ENCODE results near the gene FCER2.
"Not testable (repeated sequence)": the region's sequence is repeated elsewhere in the genome, so short reads cannot be mapped to it uniquely, and the experiment has no call there.

FCER2 gene, protein sequence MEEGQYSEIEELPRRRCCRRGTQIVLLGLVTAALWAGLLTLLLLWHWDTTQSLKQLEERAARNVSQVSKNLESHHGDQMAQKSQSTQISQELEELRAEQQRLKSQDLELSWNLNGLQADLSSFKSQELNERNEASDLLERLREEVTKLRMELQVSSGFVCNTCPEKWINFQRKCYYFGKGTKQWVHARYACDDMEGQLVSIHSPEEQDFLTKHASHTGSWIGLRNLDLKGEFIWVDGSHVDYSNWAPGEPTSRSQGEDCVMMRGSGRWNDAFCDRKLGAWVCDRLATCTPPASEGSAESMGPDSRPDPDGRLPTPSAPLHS
- 0 to 0.39 (median 0.09) reads per million in 3 donors for total RNA-seq

DNA sequence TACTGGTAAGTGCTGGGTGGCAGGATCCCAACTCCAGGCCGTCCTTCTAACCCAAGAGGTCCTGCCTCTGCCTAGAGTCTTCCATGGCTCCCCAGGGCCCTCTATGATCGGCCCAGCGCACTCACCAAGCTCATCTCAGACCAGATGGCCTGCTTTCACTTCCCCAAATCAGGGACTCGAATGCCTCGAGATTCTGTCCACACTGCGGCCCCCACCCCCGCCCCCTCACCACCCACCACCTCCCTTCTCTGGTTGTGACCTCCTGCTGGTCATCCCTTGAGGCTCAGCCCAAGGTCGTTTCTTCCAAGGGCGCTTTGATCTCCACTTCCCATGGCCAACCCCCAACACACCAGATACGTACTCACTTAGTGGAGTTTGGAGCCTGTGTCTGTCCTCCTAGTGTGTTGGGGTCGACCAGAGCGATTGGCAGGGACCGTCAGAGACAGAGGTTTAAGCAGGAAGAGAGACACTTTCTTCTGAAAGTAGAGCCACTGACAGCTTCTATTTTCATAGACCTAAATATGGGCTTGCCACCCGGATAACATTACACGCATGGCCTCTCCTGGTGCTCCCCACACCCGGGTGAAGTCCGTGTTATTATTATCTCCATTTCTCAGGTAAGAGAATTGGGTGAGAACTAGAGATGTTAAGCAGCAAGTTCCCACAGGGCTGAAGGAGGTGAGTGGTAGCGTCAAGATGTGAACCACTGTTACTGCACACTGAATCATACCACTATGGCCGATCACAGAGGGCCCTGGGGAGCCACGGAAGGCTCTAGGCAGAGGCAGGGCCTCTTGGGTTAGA, at the start of gene FCER2:
TSS of gene FCER2 (minus strand) at position 478 of the 804 bp plus-strand sequence. CDS start 2,371 bp downstream, outside the sequence.
- DNase-seq = no peak
- Histone ChIP-seq H3K36me3 (ENCODE audit: control insufficient read depth, insufficient read depth, low read length) (no peaks in the 10 kb centered on the region), H3K4me1 (ENCODE audit: control insufficient read depth, insufficient read depth, low read length, poor library complexity, severe bottlenecking) (peaks cover 14% of the 10 kb centered on the region), H3K9me3 (ENCODE audit: control insufficient read depth, low read length) (no peaks in the 10 kb centered on the region), H3K4me3 (ENCODE audit: insufficient read depth, low read depth, low read length, poor library complexity, severe bottlenecking) (no peak within 1 kb of the TSS), H3K27me3 (replicated peaks; ENCODE audit: control insufficient read depth, insufficient read depth, low read length, poor library complexity, severe bottlenecking) (no peaks in the 10 kb centered on the region), H3K27ac (ENCODE audit: insufficient read depth, low read length, poor library complexity, severe bottlenecking) (no peak within 1 kb of the TSS)

DNA sequence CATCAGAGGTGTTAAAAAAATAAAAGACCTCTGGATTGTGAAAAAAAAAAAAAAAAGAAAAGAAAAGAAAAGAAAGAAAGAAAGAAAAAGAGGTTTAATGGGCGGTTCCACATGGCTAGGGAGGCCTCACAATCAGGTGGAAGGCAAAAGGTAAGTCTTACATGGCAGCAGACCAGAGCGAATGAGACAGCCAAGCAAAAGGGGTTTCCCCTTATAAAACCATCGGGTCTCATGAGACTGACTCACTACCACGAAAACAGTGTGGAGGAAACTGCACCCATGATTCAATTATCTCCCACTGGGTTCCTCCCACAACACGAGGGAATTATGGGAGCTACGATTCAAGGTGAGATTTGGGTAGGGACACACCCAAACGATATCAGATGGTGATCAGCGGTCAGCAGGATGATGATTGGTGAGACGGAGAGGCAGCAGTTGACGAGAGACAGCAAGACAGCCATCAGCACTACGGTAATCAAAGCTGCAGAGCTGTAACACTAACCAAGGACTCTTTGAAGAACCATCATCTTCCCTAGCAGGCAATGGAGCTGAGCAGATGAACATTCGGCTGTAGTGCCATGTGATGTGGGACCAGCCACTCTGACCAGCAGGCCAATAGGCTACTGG, 49.3 kb upstream of the FCER2 start:
- DNase-seq = peak in 1 of 3 donors; percentile 2
- Histone ChIP-seq H3K27me3 (replicated peaks; ENCODE audit: control insufficient read depth, insufficient read depth, low read length, poor library complexity, severe bottlenecking) (peaks cover 7% of the 10 kb centered on the region), H3K9me3 (ENCODE audit: control insufficient read depth, low read length) (no peaks in the 10 kb centered on the region), H3K36me3 (ENCODE audit: control insufficient read depth, insufficient read depth, low read length) (no peaks in the 10 kb centered on the region), H3K4me3 (ENCODE audit: insufficient read depth, low read depth, low read length, poor library complexity, severe bottlenecking) (no peak overlapping the region), H3K27ac (ENCODE audit: insufficient read depth, low read length, poor library complexity, severe bottlenecking) (no peak overlapping the region), H3K4me1 (ENCODE audit: control insufficient read depth, insufficient read depth, low read length, poor library complexity, severe bottlenecking) (no peaks in the 10 kb centered on the region)

DNA sequence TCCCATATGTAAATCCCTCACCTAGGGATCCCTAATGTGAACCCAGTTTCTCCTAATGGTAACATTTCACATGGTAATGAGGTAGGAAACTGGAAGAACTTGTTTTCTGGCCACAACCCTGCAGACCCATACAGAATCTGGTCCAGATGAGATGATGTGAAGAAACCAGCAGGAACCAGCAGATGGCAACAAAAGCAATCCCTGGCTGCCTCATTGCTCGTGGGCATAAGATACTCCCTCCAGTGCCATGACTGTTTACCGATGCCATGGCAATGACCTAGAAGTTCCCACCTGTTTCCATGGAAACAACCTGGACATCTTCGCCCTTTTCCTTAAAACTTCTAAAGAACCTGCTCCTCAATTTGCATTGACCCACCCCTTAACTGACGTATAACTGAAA, 46.8 kb upstream of the FCER2 start:
- H3K36me3 ChIP-seq (ENCODE audit: control insufficient read depth, insufficient read depth, low read length) = no peaks in the 10 kb centered on the region
- no peak for DNase-seq
- H3K27me3 ChIP-seq (replicated peaks; ENCODE audit: control insufficient read depth, insufficient read depth, low read length, poor library complexity, severe bottlenecking) = peaks cover 7% of the 10 kb centered on the region
- H3K9me3 ChIP-seq (ENCODE audit: control insufficient read depth, low read length) = no peaks in the 10 kb centered on the region
- no peak overlapping the region for H3K4me3 ChIP-seq (ENCODE audit: insufficient read depth, low read depth, low read length, poor library complexity, severe bottlenecking)
- no peak overlapping the region for H3K27ac ChIP-seq (ENCODE audit: insufficient read depth, low read length, poor library complexity, severe bottlenecking)
- H3K4me1 ChIP-seq (ENCODE audit: control insufficient read depth, insufficient read depth, low read length, poor library complexity, severe bottlenecking) = no peaks in the 10 kb centered on the region

DNA sequence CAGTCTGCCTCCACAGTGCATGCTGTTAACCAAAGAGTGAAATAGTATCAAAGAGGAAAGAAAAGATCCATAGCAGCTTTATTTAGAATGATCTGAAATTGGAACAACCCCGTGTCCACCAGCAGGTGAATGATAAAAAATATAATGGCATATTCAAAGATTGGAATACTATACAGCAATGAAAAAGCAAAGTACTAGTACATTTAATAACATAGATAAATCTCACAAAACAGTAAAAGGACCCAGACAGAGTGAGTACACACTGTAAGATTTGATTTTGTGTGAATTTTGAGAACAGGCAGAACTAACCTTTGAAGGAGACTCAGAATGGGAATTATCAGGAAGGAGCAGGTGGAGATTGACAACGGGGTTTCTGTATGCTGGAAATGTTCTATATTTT, 46.2 kb upstream of the FCER2 start:
- Histone ChIP-seq H3K36me3 (ENCODE audit: control insufficient read depth, insufficient read depth, low read length) (no peaks in the 10 kb centered on the region), H3K4me1 (ENCODE audit: control insufficient read depth, insufficient read depth, low read length, poor library complexity, severe bottlenecking) (no peaks in the 10 kb centered on the region), H3K4me3 (ENCODE audit: insufficient read depth, low read depth, low read length, poor library complexity, severe bottlenecking) (no peak overlapping the region), H3K27ac (ENCODE audit: insufficient read depth, low read length, poor library complexity, severe bottlenecking) (no peak overlapping the region), H3K27me3 (replicated peaks; ENCODE audit: control insufficient read depth, insufficient read depth, low read length, poor library complexity, severe bottlenecking) (peaks cover 7% of the 10 kb centered on the region), H3K9me3 (ENCODE audit: control insufficient read depth, low read length) (no peaks in the 10 kb centered on the region)
- no peak for DNase-seq

DNA sequence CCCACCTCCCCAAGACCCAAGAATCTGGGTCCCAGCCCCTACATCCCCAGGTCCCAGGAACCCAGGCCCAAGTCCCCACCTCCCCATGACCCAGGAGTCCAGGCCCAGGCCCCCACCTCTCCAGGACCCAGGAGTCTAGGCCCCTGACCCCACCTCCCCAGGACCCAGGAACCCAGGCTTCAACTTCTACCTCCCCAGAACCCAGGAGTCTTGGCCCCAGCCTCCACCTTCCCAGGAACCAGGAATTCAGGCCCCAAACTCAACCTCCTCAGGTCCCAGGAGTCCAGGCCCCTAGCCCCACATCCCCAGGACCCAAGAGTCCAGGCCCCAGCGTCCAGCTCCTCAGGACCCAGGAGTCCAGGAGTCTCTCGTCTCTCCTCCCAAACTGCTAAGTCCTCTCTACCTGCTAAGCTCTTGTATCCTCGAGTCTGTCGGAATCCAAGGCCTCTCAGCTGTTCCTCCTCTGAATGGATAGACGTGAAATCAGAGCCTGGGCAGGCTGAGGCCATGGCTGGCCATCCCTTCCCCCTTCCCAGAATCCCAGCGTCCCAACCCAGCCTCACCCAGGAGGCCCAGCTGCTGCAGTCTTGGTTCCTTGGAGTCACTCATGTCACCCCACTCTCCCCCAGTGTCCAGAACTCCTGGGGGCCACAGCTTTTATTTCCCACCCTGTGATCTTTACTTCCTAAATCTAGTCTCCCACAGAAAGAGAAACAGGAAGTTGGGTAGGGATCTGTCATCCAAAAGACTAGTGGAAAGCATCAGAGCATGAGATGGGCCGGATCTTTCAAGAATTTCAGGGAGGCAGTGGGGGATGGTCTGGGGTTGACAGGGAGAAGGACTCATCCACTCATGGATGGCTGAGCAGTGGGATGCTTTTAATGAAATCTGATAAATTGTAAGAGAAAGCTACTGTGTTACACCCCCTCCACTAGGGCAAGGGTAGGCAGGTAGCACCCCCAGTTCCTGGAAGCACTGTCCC, 45.3 kb upstream of the FCER2 start, which contains the start of gene CD209:
TSS of gene CD209 (minus strand) at position 632 of the 982 bp plus-strand sequence. CDS start at position 609, 23 bp downstream.
- H3K9me3 ChIP-seq (ENCODE audit: control insufficient read depth, low read length) = no peaks in the 10 kb centered on the region
- H3K4me3 ChIP-seq (ENCODE audit: insufficient read depth, low read depth, low read length, poor library complexity, severe bottlenecking) = no peak within 1 kb of the TSS
- H3K36me3 ChIP-seq (ENCODE audit: control insufficient read depth, insufficient read depth, low read length) = no peaks in the 10 kb centered on the region
- H3K27ac ChIP-seq (ENCODE audit: insufficient read depth, low read length, poor library complexity, severe bottlenecking) = no peak within 1 kb of the TSS
- no peaks in the 10 kb centered on the region for H3K4me1 ChIP-seq (ENCODE audit: control insufficient read depth, insufficient read depth, low read length, poor library complexity, severe bottlenecking)
- DNase-seq = no peak
- H3K27me3 ChIP-seq (replicated peaks; ENCODE audit: control insufficient read depth, insufficient read depth, low read length, poor library complexity, severe bottlenecking) = peaks cover 7% of the 10 kb centered on the region

DNA sequence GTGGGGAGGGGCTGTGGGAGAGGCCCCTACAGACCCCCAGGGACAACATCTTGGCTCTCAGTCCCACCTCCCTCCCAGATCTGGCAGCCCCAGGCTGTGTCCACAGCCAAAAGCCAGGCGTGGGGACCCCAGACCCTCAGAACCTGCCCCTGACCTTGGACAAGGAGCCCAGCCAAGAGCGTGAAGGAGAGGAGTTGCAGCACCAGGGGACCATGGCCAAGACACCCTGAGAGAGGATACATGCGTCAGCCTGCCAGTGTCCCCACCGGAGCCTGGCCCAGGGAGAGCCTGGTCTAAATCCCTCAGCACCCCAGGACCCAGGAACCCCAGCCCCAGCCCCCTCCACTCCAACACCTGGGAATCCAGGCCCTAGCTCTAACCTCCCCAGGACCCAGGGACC, 44.4 kb upstream of the FCER2 start:
- not testable (repeated sequence) for H3K4me3 ChIP-seq (ENCODE audit: insufficient read depth, low read depth, low read length, poor library complexity, severe bottlenecking); DNase-seq; H3K36me3 ChIP-seq (ENCODE audit: control insufficient read depth, insufficient read depth, low read length); H3K27ac ChIP-seq (ENCODE audit: insufficient read depth, low read length, poor library complexity, severe bottlenecking); H3K9me3 ChIP-seq (ENCODE audit: control insufficient read depth, low read length); H3K4me1 ChIP-seq (ENCODE audit: control insufficient read depth, insufficient read depth, low read length, poor library complexity, severe bottlenecking); H3K27me3 ChIP-seq (replicated peaks; ENCODE audit: control insufficient read depth, insufficient read depth, low read length, poor library complexity, severe bottlenecking)

DNA sequence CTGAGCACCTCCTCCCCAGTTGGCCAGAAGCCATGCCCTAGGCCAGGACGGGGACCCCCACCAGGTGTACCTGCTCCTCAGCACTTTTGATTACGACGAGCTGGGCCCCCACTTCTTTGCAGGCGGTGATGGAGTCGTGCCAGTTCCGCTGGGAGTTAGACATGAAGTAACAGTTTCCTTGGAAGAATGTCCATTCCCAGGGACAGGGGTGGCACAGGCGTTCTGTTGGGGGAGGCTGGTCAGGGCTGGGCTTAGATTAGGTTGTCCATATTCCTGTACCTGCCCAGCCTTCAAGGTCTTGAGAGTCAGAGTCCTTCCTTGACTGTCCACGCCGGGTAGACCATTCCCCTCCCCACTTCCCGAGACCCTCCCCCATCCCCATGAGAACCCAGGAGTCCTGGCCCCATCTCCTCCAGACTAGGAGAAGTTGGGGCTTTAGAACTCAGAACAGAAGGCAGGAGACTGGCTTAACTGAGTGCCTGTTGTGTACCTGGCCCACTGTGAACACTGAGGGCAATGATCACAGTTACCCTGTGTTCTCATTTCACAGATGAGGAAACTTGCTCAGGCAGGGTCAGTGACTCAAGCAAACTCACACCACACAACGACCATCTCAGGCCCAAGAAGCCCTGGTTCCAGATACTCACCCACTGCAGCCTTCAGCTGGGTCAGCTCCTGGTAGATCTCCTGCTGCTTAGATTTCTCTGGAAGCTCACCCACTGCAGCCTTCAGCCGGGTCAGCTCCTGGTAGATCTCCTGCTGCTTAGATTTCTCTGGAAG, 43.1 kb upstream of the FCER2 start:
- DNase-seq = no peak
- no peaks in the 10 kb centered on the region for H3K36me3 ChIP-seq (ENCODE audit: control insufficient read depth, insufficient read depth, low read length)
- no peak overlapping the region for H3K27ac ChIP-seq (ENCODE audit: insufficient read depth, low read length, poor library complexity, severe bottlenecking)
- no peaks in the 10 kb centered on the region for H3K4me1 ChIP-seq (ENCODE audit: control insufficient read depth, insufficient read depth, low read length, poor library complexity, severe bottlenecking)
- H3K9me3 ChIP-seq (ENCODE audit: control insufficient read depth, low read length) = no peaks in the 10 kb centered on the region
- no peak overlapping the region for H3K4me3 ChIP-seq (ENCODE audit: insufficient read depth, low read depth, low read length, poor library complexity, severe bottlenecking)
- H3K27me3 ChIP-seq (replicated peaks; ENCODE audit: control insufficient read depth, insufficient read depth, low read length, poor library complexity, severe bottlenecking) = peaks cover 7% of the 10 kb centered on the region

DNA sequence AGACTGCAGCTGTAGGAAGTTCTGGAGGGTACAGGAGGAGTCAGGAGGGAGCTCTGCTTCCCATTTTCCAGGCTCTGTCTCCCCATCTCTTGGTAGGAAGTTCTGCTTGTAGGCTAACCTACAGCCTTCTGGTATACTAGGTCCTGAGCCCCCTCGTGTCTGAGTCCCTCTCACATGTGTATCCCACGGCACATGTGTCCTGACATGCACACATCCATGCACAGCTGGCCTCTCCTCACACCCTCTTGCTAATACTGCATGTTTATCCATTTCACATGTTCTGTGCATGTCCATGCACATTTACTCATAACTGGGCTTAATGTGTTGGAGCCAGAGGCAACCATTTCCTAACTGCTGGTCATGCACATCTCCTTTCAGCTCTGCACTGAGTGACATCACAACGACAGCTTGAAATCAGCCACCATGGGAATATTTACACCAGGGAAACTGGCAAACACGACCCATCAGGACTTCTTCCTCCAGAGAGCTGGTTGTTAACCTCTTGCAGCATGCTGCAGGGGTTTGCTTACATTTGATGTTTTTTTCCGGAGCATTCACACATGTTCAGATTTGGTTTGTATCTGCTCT, 42.4 kb upstream of the FCER2 start:
- Histone ChIP-seq H3K4me1 (ENCODE audit: control insufficient read depth, insufficient read depth, low read length, poor library complexity, severe bottlenecking) (no peaks in the 10 kb centered on the region), H3K36me3 (ENCODE audit: control insufficient read depth, insufficient read depth, low read length) (no peaks in the 10 kb centered on the region), H3K4me3 (ENCODE audit: insufficient read depth, low read depth, low read length, poor library complexity, severe bottlenecking) (no peak overlapping the region), H3K27me3 (replicated peaks; ENCODE audit: control insufficient read depth, insufficient read depth, low read length, poor library complexity, severe bottlenecking) (peaks cover 7% of the 10 kb centered on the region), H3K27ac (ENCODE audit: insufficient read depth, low read length, poor library complexity, severe bottlenecking) (no peak overlapping the region), H3K9me3 (ENCODE audit: control insufficient read depth, low read length) (no peaks in the 10 kb centered on the region)
- DNase-seq = no peak
